Neural cell (in vitro differentiated cells): ENCODE results near the gene JMJD8. TPM values are rescaled to one million over a fixed set of nuclear protein-coding genes. Genes with fewer than 3 reads are reported as not detected.

ENCODE experiments used
- H2AFZ ChIP-seq: fragments of 200-600, 300-800 bp; sonication (generic), shearing (Covaris generic); 2 replicates; pipeline ENCODE4 v1.6.0; 2014; ENCODE audit warnings: low read depth, mild to moderate bottlenecking, antibody characterized with exemption, low read length, moderate library complexity
- H3F3A ChIP-seq: fragments of 200-600 bp; shearing (Covaris generic); 2 replicates; pipeline ENCODE4 v1.6.1; 2016; ENCODE audit warnings: mild to moderate bottlenecking, moderate library complexity, mixed read lengths, antibody characterized with exemption, low read length; ENCODE audit not compliant: insufficient read depth, poor library complexity, severe bottlenecking
- H3K27ac ChIP-seq: fragments of 200-600, 300-800 bp; sonication (generic), shearing (Covaris generic); 2 replicates; pipeline ENCODE4 v1.5.1; 2014; ENCODE audit warnings: mild to moderate bottlenecking, low read length, moderate library complexity
- H3K27me3 ChIP-seq: fragments of 300-800, 200-600 bp; sonication (generic), shearing (Covaris generic); 2 replicates; pipeline ENCODE4 v1.6.0; 2014; ENCODE audit warnings: mild to moderate bottlenecking, low read depth, low read length, moderate library complexity; ENCODE audit not compliant: insufficient read depth
- H3K36me3 ChIP-seq: fragments of 300-800, 200-600 bp; sonication (generic), shearing (Covaris generic); 2 replicates; pipeline ENCODE4 v1.5.1; 2014; ENCODE audit warnings: mild to moderate bottlenecking, antibody characterized with exemption, low read length, moderate library complexity; ENCODE audit not compliant: insufficient read depth
- H3K4me2 ChIP-seq: fragments of 300-800, 200-600 bp; sonication (generic), shearing (Covaris generic); 2 replicates; pipeline ENCODE4 v1.6.0; 2014; ENCODE audit warnings: mild to moderate bottlenecking, low read length
- H3K4me3 ChIP-seq: fragments of 300-800, 200-600 bp; sonication (generic), shearing (Covaris generic); 2 replicates; pipeline ENCODE4 v1.5.1; 2014; ENCODE audit warnings: mild to moderate bottlenecking, low read length, moderate library complexity
- H3K79me2 ChIP-seq: fragments of 200-600 bp; shearing (Covaris generic); replicated peaks from 2 replicates; pipeline ENCODE4 v1.6.0; 2014; ENCODE audit warnings: mild to moderate bottlenecking, low read length, moderate library complexity; ENCODE audit not compliant: insufficient read depth
- H3K9ac ChIP-seq: fragments of 300-800, 200-600 bp; sonication (generic), shearing (Covaris generic); 2 replicates; pipeline ENCODE4 v1.6.1; 2016; ENCODE audit warnings: mild to moderate bottlenecking, low read length, mixed read lengths
- H3K9me2 ChIP-seq: fragments of 200-600 bp; shearing (Covaris generic); 2 replicates; pipeline ENCODE4 v1.6.1; 2016; ENCODE audit warnings: mild to moderate bottlenecking, low read length, mixed read lengths; ENCODE audit not compliant: insufficient read depth
- H3K9me3 ChIP-seq: fragments of 200-600, 300-800 bp; sonication (generic), shearing (Covaris generic); 2 replicates; pipeline ENCODE4 v1.6.1; 2016; ENCODE audit warnings: mild to moderate bottlenecking, mixed run types, low read length, moderate library complexity, mixed read lengths
- H4K20me1 ChIP-seq: fragments of 200-600 bp; shearing (Covaris generic); 2 replicates; pipeline ENCODE4 v1.6.1; 2016; ENCODE audit warnings: mild to moderate bottlenecking, mixed run types; ENCODE audit not compliant: insufficient read depth
- CTCF ChIP-seq: fragments of 450-650 bp; IDR thresholded peaks from 2 replicates; pipeline ENCODE4 v1.5.1; 2014; ENCODE audit warnings: antibody characterized with exemption, mild to moderate bottlenecking, moderate library complexity; ENCODE audit not compliant: poor library complexity, severe bottlenecking
- EP300 ChIP-seq: fragments of 450-650 bp; conservative IDR thresholded peaks from 2 replicates; pipeline ENCODE4 v1.6.1; 2014; ENCODE audit warnings: antibody characterized with exemption, mild to moderate bottlenecking, moderate library complexity; ENCODE audit not compliant: poor library complexity, severe bottlenecking
- EZH2 ChIP-seq: fragments of 200-600, 300-800 bp; shearing (Covaris generic), sonication (generic); IDR thresholded peaks from 2 replicates; pipeline ENCODE4 v1.6.1; 2014; ENCODE audit warnings: antibody characterized with exemption, low read length, borderline replicate concordance, mild to moderate bottlenecking; ENCODE audit not compliant: insufficient read depth, poor library complexity, severe bottlenecking
- MXI1 ChIP-seq: fragments of 450-650 bp; conservative IDR thresholded peaks from 2 replicates; pipeline ENCODE4 v1.6.1; 2014; ENCODE audit warnings: antibody characterized with exemption, mild to moderate bottlenecking; ENCODE audit not compliant: poor library complexity, severe bottlenecking
- POLR2AphosphoS5 ChIP-seq: IDR thresholded peaks from 2 replicates; pipeline ENCODE4 v1.6.1; 2012
- RAD21 ChIP-seq: fragments of 450-650 bp; conservative IDR thresholded peaks from 2 replicates; pipeline ENCODE4 v1.6.1; 2014; ENCODE audit warnings: antibody characterized with exemption, mild to moderate bottlenecking, moderate library complexity
- REST ChIP-seq: IDR thresholded peaks from 2 replicates; pipeline ENCODE4 v1.6.1; 2012; ENCODE audit warnings: borderline replicate concordance
- SMC3 ChIP-seq: fragments of 450-650 bp; conservative IDR thresholded peaks from 2 replicates; pipeline ENCODE4 v1.6.1; 2014; ENCODE audit warnings: antibody characterized with exemption, mild to moderate bottlenecking, moderate library complexity; ENCODE audit not compliant: poor library complexity
- TAF1 ChIP-seq: IDR thresholded peaks from 2 replicates; pipeline ENCODE4 v1.6.1; 2012; ENCODE audit warnings: low read depth
- polyA plus RNA-seq: library from polyadenylated mRNA; depleted of rRNA; stranded (reverse); fragments of >200 nt; gene quantifications from 2 replicates; pipeline ENCODE4 v1.2.3, GENCODE V29; 2014

Gene JMJD8
- polyA plus RNA-seq, 1 donor from 2014 or later = 44.7 TPM

- H4K20me1 ChIP-seq = no peaks in the 10 kb centered on the region
- H3K27me3 ChIP-seq = no peaks in the 10 kb centered on the region
- peak overlapping the region; percentile 55 for H3K4me2 ChIP-seq
- H3K9me2 ChIP-seq = no peaks in the 10 kb centered on the region
- no peak overlapping the region for H3K27ac ChIP-seq
- H2AFZ ChIP-seq = no peak overlapping the region
- no peaks in the 10 kb centered on the region for H3K36me3 ChIP-seq
- no peaks in the 10 kb centered on the region for H3K9me3 ChIP-seq
- peaks cover 6% of the 10 kb centered on the region for H3K79me2 ChIP-seq
- no peak for TF ChIP-seq REST
- no peak for TF ChIP-seq EP300
- no peak for TF ChIP-seq POLR2AphosphoS5
- TF ChIP-seq SMC3 = no peak
- no peak for TF ChIP-seq EZH2
- TF ChIP-seq CTCF = no peak
- no peak for TF ChIP-seq RAD21
- no peak for TF ChIP-seq TAF1
- TF ChIP-seq MXI1 = no peak
- peak overlapping the region; percentile 90 for H3K9ac ChIP-seq
- peak overlapping the region; percentile 95 for H3K4me3 ChIP-seq
- no peaks in the 10 kb centered on the region for H3F3A ChIP-seq
Measured at GRCh38 chr16:721765-722540, 37.8 kb upstream of the JMJD8 start.

- Histone ChIP-seq H4K20me1 (no peaks in the 10 kb centered on the region), H3K79me2 (peaks cover 10% of the 10 kb centered on the region), H3K27me3 (no peaks in the 10 kb centered on the region), H3K27ac (peak within 1 kb of the TSS; percentile 89), H3K4me2 (peak within 1 kb of the TSS; percentile 96), H3F3A (no peaks in the 10 kb centered on the region), H3K9me2 (no peaks in the 10 kb centered on the region), H3K4me3 (peak within 1 kb of the TSS; percentile 95), H3K36me3 (no peaks in the 10 kb centered on the region), H2AFZ (peak within 1 kb of the TSS; percentile 2), H3K9ac (peak within 1 kb of the TSS; percentile 90), H3K9me3 (no peaks in the 10 kb centered on the region)
- peak; percentile 90 for TF ChIP-seq MXI1
- TF ChIP-seq SMC3 = no peak
- TF ChIP-seq POLR2AphosphoS5 = peak; percentile 65
- no peak for TF ChIP-seq TAF1
- TF ChIP-seq EP300 = peak; percentile 30
Measured at GRCh38 chr16:720990-721764, 37.0 kb upstream of the JMJD8 start, which contains the start of gene ANTKMT. TSS of gene ANTKMT (plus strand) at chr16:721146. CDS start at chr16:721275, 129 bp downstream.
